Measurements from ENCODE around the gene RNF213.

Gene RNF213

DNA sequence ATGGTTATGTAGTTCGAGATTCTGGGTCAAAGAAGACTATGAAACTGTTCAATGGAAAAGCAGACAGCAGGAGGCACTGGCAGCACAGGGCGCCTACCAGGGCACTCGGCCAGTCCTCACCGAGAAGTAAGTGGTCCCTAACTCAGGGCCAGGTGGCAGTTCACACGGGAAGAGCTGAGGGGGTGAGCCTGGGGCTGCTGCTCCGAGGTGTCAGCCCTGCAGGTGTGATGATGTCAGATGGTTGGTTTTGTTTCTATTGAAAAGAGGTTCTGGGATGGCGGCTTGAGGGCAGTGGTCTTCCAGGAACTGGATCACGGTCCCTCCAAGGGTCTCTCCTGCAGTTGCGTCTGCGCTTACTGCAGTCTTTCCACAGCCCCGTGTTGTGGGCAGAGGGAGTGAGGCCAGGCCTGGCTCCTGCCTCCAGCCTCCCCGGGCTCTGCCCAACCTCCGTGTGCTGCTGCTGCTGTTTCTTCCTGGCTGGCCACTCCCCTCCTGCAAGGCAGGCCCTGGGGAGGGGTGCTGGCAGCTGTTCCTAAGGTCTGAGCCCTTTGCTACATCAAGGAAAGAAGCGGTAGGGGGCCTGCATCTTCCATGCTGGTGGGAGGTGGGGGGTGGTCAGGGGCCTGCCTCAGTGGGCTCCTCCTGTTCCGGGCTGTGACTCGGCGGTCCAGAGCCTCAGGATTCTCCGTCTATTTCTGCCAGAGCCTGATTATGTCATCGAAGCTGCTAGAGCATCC, 22.6 kb downstream of the RNF213 start:
- Mint-ChIP-seq H3K4me1 (ENCODE audit: low read depth) (peaks cover 21% of the 10 kb centered on the region), H3K4me3 (no peak overlapping the region), H3K36me3 (ENCODE audit: low read depth) (peaks cover 48% of the 10 kb centered on the region), H3K9me3 (no peaks in the 10 kb centered on the region), H3K27ac (peak overlapping the region; percentile 62), H3K27me3 (ENCODE audit: low read depth) (no peaks in the 10 kb centered on the region)

DNA sequence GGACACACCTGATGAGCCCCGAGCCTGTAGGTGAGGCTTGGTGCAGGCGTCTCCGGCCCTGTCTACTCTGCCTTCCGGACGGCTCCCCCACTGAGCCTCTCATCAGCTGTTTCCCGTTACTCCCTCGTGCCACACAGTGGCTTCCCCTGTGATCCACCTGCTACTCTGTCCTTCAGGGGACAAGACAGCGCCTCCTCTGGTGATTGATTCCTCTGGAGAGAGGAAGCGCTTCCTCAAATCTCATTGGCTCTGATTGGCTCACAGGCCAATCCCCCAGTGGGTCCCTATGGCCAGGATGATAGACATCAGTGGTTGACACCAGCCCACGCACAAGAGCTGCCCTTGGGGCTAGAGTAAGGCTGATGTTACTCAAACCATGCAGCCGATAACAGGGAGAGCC, 24.0 kb downstream of the RNF213 start:
- H3K36me3 Mint-ChIP-seq (ENCODE audit: low read depth): peaks cover 48% of the 10 kb centered on the region
- H3K27me3 Mint-ChIP-seq (ENCODE audit: low read depth): no peaks in the 10 kb centered on the region
- no peaks in the 10 kb centered on the region for H3K9me3 Mint-ChIP-seq
- H3K4me3 Mint-ChIP-seq: no peak overlapping the region
- H3K27ac Mint-ChIP-seq: peak overlapping the region; percentile 32
- H3K4me1 Mint-ChIP-seq (ENCODE audit: low read depth): peaks cover 26% of the 10 kb centered on the region

DNA sequence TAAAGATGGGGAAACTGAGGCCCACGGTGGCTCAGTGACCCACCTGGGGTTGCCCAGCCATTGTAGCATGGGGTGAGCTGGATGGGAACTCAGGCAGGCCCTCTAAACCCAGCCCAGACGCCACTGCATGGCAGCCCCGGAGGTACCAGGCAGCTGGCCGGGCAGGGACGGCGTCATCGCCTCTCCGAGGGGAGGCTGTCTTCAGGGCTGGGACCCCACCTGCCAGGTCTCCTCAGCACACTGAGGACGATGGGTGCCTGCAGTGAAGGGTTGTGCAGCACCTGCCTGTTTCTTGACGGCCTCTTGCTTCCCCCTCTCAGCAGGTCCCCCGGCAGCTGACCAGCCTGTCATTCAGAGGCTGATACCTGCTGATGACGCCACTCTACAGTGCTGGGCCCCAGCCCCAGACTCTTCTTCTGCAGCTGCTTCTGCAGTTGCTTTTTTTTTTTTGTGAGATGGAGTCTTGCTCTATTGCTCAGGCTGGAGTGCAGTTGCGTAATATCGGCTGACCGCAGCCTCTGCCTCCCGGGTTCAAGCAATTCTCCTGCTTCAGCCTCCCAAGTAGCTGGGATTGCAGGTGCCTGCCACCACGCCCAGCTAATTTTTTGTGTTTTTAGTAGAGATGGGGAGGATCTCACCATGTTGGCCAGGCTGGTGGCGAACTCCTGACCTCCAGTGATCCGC, 24.7 kb downstream of the RNF213 start:
- Mint-ChIP-seq H3K27ac (no peak overlapping the region), H3K36me3 (ENCODE audit: low read depth) (peaks cover 50% of the 10 kb centered on the region), H3K4me3 (no peak overlapping the region), H3K4me1 (ENCODE audit: low read depth) (peaks cover 26% of the 10 kb centered on the region), H3K27me3 (ENCODE audit: low read depth) (no peaks in the 10 kb centered on the region), H3K9me3 (no peaks in the 10 kb centered on the region)

DNA sequence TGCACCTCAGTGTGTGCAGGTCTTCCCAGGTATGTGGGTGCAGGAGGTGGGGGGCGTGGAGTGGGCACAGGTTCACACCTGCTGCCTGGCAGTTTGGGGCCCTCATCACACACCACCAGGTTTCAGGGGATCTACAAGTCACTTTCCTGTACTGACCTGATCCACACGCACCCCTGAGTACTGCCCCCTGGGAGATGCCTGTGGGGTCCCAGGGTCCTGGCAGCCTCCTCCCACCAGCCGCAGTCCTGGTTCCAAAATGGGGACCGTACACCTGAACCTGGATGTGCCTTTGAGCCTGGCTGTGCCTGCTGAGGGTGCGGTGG, 25.9 kb downstream of the RNF213 start:
- peaks cover 25% of the 10 kb centered on the region for H3K4me1 Mint-ChIP-seq (ENCODE audit: low read depth)
- H3K36me3 Mint-ChIP-seq (ENCODE audit: low read depth): peaks cover 48% of the 10 kb centered on the region
- no peak overlapping the region for H3K4me3 Mint-ChIP-seq
- H3K27ac Mint-ChIP-seq: no peak overlapping the region
- no peaks in the 10 kb centered on the region for H3K27me3 Mint-ChIP-seq (ENCODE audit: low read depth)
- H3K9me3 Mint-ChIP-seq: no peaks in the 10 kb centered on the region

DNA sequence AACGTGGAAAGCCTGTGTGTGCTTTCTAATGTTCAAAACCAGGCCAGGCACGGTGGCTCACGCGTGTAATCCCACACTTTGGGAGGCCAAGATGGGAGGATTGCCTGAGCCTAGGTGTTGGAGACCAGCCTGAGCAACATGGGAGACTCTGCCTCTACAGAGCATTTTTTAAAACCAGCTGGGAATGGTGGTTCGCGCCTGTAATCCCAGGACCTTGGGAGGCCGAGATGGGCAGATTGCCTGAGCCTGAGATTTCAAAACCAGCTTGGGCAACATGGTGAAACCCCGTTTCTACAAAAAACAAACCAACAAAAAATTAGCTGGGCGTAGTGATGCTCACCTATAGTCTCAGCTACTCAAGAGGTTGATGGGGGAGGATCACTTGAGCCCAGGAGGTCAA, 26.4 kb downstream of the RNF213 start:
- no peak overlapping the region for H3K4me3 Mint-ChIP-seq
- H3K9me3 Mint-ChIP-seq: no peaks in the 10 kb centered on the region
- no peak overlapping the region for H3K27ac Mint-ChIP-seq
- H3K4me1 Mint-ChIP-seq (ENCODE audit: low read depth): peaks cover 25% of the 10 kb centered on the region
- no peaks in the 10 kb centered on the region for H3K27me3 Mint-ChIP-seq (ENCODE audit: low read depth)
- peaks cover 52% of the 10 kb centered on the region for H3K36me3 Mint-ChIP-seq (ENCODE audit: low read depth)

DNA sequence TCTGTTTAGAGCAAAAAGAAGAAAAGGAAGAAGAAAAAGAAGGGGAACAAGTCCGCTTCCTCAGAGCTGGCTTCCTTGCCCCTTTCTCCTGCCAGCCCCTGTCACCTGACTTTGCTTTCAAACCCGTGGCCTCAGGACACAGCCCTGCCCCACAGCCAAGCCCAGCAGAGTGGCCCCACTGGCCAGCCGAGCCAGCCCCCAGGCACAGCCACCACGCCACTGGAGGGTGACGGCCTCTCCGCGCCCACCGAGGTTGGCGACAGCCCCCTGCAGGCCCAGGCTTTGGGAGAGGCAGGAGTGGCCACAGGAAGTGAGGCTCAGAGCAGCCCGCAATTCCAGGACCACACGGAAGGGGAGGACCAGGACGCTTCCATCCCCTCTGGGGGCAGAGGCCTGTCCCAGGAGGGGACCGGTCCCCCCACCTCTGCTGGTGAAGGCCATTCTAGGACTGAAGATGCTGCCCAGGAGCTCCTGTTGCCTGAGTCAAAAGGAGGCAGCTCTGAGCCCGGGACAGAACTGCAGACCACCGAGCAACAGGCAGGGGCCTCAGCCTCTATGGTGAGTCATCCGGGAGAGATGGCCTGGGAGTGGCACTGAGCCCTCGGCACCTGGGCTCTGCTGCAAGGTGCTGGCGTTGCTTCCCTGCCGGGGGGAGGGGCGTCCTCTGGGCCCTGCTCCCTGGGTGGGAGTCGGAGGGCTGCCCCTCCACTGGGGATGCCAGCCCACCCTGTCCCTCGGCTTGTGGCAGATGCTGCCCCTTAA, 27.3 kb downstream of the RNF213 start:
- H3K36me3 Mint-ChIP-seq (ENCODE audit: low read depth): peaks cover 53% of the 10 kb centered on the region

DNA sequence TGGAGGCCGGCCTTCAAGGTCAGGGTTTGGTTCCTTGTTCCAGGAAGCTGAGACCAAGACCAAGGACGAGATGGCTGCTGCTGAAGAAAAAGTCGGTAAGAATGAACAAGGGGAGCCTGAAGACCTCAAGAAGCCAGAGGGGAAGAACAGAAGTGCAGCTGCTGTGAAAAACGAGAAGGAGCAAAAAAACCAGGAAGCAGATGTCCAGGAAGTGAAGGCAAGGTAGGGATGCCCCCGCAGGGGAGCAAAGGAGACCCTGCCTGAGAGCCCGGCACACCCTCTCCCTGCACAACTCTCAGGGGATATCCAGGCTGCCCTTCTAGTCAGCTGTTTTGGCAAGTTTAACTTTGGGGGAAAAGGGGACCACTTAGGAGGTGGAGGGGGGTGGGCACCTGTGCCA, 29.0 kb downstream of the RNF213 start:
- no peaks in the 10 kb centered on the region for H3K27me3 Mint-ChIP-seq (ENCODE audit: low read depth)
- H3K4me1 Mint-ChIP-seq (ENCODE audit: low read depth): peaks cover 29% of the 10 kb centered on the region
- H3K4me3 Mint-ChIP-seq: no peak overlapping the region
- H3K27ac Mint-ChIP-seq: peak overlapping the region; percentile 79
- no peaks in the 10 kb centered on the region for H3K9me3 Mint-ChIP-seq
- peaks cover 57% of the 10 kb centered on the region for H3K36me3 Mint-ChIP-seq (ENCODE audit: low read depth)

More for the DNA sequence above, 27.3 kb downstream of the RNF213 start:
- H3K4me3 Mint-ChIP-seq: no peak overlapping the region
- peaks cover 27% of the 10 kb centered on the region for H3K4me1 Mint-ChIP-seq (ENCODE audit: low read depth)
- H3K9me3 Mint-ChIP-seq: no peaks in the 10 kb centered on the region
- H3K27ac Mint-ChIP-seq: no peak overlapping the region
- no peaks in the 10 kb centered on the region for H3K27me3 Mint-ChIP-seq (ENCODE audit: low read depth)

DNA sequence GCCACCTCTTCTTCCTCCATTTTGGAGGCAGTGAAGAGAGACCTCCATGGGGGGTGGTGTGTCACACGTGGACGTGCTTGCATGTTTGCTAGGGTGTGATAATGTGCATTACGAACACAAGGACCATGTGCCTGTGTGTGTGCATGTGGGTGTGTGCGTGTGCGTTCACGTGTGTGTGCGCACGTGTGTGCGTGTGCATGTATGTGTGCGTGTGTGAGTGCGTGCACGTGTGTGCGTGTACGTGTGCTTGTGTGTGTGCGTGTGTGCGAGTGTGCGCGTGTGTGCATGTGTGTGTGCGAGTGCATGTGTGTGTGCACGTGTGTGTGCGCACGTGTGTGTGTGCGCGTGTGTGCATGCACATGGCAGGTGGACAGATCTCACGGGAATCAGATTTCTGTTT, 29.5 kb downstream of the RNF213 start:
- Mint-ChIP-seq H3K27me3 (ENCODE audit: low read depth) (no peaks in the 10 kb centered on the region), H3K27ac (no peak overlapping the region), H3K4me3 (no peak overlapping the region), H3K9me3 (no peaks in the 10 kb centered on the region), H3K4me1 (ENCODE audit: low read depth) (peaks cover 31% of the 10 kb centered on the region), H3K36me3 (ENCODE audit: low read depth) (peaks cover 58% of the 10 kb centered on the region)

DNA sequence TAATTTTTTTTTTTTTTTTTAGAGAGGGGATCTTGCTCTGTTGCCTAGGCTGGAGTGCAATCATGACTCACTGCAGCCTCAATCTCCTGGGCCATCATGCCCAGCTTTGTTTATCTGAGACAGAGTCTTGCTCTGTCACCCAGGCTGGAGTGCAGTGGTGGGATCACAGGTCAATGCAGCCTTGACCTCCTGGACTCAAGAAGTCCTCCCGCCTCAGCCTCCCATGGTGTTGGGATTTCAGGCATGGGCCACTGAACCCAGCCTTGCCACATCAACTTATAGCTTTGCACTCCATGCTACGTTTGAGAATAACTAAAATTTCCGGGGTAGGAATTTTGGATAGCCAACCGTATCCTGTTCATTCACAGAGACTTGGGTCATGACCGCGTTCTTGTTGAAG, 30.6 kb downstream of the RNF213 start:
- no peaks in the 10 kb centered on the region for H3K9me3 Mint-ChIP-seq
- peaks cover 31% of the 10 kb centered on the region for H3K4me1 Mint-ChIP-seq (ENCODE audit: low read depth)
- no peak overlapping the region for H3K27ac Mint-ChIP-seq
- H3K27me3 Mint-ChIP-seq (ENCODE audit: low read depth): no peaks in the 10 kb centered on the region
- H3K36me3 Mint-ChIP-seq (ENCODE audit: low read depth): peaks cover 61% of the 10 kb centered on the region
- H3K4me3 Mint-ChIP-seq: no peak overlapping the region

DNA sequence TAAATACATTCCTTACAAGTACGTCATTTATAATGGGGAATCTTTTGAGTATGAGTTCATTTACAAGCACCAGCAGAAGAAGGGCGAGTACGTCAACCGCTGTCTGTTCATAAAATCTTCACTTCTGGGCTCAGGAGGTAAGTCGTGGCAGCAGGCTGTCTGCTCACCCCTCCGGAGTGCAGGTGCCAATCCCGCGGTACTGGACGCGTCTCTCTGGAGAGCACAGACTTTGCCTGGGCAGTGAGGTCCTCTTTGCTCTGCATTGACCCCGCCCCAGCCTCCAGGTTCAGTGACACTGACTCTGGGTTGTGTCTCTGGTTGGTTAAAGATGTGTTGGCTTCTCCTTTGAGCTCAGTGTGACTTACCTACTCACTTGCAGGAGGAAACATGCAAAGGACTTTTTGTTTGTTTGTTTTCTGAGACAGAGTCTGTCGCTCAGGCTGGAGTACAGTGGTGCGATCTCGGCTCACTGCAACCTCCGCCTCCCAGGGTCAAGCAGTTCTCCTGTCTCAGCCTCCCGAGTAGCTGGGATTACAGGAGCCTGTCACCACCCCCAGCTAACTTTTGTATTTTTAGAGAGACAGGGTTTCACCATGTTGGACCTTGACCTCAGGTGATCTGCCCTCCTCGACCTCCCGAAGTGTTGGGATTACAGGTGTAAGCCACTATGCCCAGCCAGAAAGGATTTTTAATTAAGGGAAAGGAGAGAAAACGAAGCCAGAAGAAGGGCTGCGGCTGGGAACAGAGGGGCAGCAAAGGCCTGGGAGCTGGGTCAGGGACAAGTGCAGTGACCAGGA, 31.2 kb downstream of the RNF213 start:
- Mint-ChIP-seq H3K4me3 (no peak overlapping the region), H3K36me3 (ENCODE audit: low read depth) (peaks cover 67% of the 10 kb centered on the region), H3K9me3 (no peaks in the 10 kb centered on the region), H3K27ac (peak overlapping the region; percentile 45), H3K4me1 (ENCODE audit: low read depth) (peaks cover 34% of the 10 kb centered on the region), H3K27me3 (ENCODE audit: low read depth) (no peaks in the 10 kb centered on the region)

DNA sequence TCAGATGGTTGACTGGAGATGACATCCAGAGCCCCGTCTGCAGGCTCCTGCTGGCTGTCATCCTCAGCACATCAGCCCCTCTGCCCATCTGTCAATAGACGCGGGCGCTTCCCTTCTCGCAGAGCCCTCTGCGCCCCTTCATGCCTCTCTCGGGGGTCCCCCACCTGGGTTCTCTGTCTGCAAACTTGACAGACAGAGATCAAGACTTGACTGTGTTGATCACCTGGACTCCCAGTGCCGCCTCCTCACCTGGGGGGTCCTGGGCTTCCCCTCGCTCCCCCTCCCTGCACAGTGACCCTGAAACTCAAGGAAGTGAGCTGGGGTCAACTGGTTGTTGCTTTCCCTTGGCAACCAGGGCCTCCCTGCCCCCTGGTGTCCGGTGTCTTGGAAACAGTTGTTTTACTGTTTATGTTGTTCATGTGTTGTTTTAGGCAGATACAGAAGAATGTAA, 31.9 kb downstream of the RNF213 start:
- H3K4me1 Mint-ChIP-seq (ENCODE audit: low read depth): peaks cover 28% of the 10 kb centered on the region
- H3K4me3 Mint-ChIP-seq: no peak overlapping the region
- H3K36me3 Mint-ChIP-seq (ENCODE audit: low read depth): peaks cover 61% of the 10 kb centered on the region
- H3K27ac Mint-ChIP-seq: peak overlapping the region; percentile 49
- no peaks in the 10 kb centered on the region for H3K27me3 Mint-ChIP-seq (ENCODE audit: low read depth)
- no peaks in the 10 kb centered on the region for H3K9me3 Mint-ChIP-seq

DNA sequence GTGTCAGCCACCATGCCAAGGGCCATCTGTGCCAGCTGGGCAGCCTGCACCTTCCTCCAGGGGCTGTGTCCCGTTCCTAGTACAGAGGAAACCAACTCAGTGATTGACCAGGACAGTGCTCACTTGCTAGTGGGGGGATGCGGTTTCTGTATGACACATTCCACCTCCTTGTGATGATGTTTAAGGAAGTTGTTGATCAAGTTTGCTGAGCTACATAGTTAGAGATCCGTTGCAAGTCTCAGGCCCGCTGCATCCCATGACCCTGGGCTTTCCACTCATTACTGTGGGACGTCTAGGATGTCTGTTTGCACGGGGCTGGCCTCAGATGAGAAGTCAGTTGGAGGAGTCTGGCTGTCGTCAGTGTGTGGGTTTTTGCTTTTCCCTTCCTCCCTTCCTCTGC, 33.6 kb downstream of the RNF213 start:
- H3K4me1 Mint-ChIP-seq (ENCODE audit: low read depth): peaks cover 32% of the 10 kb centered on the region
- H3K36me3 Mint-ChIP-seq (ENCODE audit: low read depth): peaks cover 66% of the 10 kb centered on the region
- H3K27me3 Mint-ChIP-seq (ENCODE audit: low read depth): no peaks in the 10 kb centered on the region
- no peaks in the 10 kb centered on the region for H3K9me3 Mint-ChIP-seq
- H3K27ac Mint-ChIP-seq: peak overlapping the region; percentile 26
- H3K4me3 Mint-ChIP-seq: no peak overlapping the region

DNA sequence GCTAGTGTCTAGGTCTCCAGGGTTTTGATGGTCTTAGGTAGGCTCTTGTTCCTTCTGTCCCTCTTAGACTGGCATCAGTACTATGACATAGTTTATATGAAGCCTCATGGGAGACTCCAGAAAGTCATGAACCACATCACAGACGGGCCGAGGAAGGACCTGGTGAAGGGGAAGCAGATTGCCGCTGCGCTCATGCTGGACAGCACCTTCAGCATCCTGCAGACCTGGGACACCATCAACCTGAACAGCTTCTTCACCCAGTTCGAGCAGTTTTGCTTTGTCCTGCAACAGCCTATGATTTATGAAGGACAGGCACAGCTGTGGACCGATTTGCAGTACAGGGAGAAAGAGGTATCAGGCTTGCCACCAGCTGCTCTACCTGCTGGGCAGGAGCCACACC, 34.0 kb downstream of the RNF213 start:
- H3K27me3 Mint-ChIP-seq (ENCODE audit: low read depth): no peaks in the 10 kb centered on the region
- no peak overlapping the region for H3K27ac Mint-ChIP-seq
- peaks cover 32% of the 10 kb centered on the region for H3K4me1 Mint-ChIP-seq (ENCODE audit: low read depth)
- H3K36me3 Mint-ChIP-seq (ENCODE audit: low read depth): peaks cover 65% of the 10 kb centered on the region
- H3K4me3 Mint-ChIP-seq: no peak overlapping the region
- H3K9me3 Mint-ChIP-seq: no peaks in the 10 kb centered on the region

DNA sequence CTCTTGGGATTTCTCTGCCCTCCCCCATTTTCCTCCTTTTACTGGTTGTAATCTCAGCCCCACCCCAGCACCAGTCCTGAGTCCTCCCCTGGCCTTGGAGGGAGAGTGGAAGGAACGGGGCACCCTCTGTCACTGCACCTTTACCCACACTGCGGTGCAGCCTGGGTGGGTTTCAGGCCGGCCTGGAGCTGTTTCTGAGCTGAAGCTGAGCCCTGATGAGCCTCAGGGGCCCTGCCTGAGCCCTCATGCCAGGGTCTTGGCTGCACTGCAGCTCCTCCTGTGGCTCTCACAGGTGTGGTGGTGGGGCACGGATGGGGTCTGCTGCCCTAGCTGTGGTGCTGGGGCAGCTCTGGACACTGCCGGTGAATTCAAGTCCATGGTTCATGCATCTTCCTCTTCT, 34.5 kb downstream of the RNF213 start:
- H3K36me3 Mint-ChIP-seq (ENCODE audit: low read depth): peaks cover 65% of the 10 kb centered on the region
- H3K27me3 Mint-ChIP-seq (ENCODE audit: low read depth): no peaks in the 10 kb centered on the region
- peaks cover 33% of the 10 kb centered on the region for H3K4me1 Mint-ChIP-seq (ENCODE audit: low read depth)
- H3K27ac Mint-ChIP-seq: no peak overlapping the region
- no peak overlapping the region for H3K4me3 Mint-ChIP-seq
- no peaks in the 10 kb centered on the region for H3K9me3 Mint-ChIP-seq

Measured in T-helper 1 cell treated with Interleukin-12 subunit alpha and Interleukin-12 subunit beta and Interleukin-4 antibody, amounts not matched to agents 30 μg/mL and 1 μg/mL, for 36 hours (primary cell).